RWPE1 (cell line): ENCODE results near the gene ADGRD1.

Experiments
- CTCF ChIA-PET: fragments of 350-600 bp; sonication (Branson Sonifier 250); formaldehyde crosslinking; extraction: SDS; loops from one replicate; lab custom pipeline; 2021; lab: Yijun Ruan, JAX
- POLR2A ChIA-PET: fragments of 400-600 bp; formaldehyde crosslinking; extraction: SDS; loops from one replicate; lab custom pipeline; 2020; ENCODE audit warnings: antibody characterized with exemption; ENCODE audit not compliant: low non-redundant PET; lab: Yijun Ruan, JAX
- DNase-seq: peaks from one replicate; pipeline ENCODE4 v3.0.0; 2012; ENCODE audit warnings: low spot score
- H3K27ac ChIP-seq: fragments of 450-650 bp; 2 replicates; pipeline ENCODE4 v1.5.1; 2017
- TF ChIP-seq, protein P1 (sequence below): fragments of 450-650 bp; conservative IDR thresholded peaks from 2 replicates; pipeline ENCODE4 v1.5.1; 2017; ENCODE audit warnings: low read depth, mild to moderate bottlenecking

ADGRD1 gene

DNA sequence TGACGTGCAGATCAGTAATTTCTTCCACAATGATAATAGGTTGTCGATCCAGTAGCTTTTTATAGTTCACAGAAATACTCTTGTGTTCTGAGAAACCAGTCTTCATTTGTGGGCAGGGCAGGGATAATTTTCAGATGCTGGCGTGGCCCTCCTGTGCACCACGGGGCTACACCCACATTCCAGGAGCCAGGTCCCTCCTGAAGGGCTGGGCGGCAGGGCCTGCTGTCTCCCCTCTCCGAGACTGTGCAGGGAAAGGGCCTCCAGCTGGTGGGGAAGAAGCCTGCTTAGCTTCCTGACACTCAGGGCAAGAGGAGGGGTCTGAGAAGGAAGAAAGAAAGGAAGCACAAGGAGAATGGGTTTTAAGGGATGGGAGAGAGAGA, 94.9 kb downstream of the ADGRD1 start:
- ChIA-PET POLR2A (no interaction called here), CTCF (no interaction called here)
- H3K27ac ChIP-seq, result no peak overlapping the region
- DNase-seq, result no peak
- TF ChIP-seq, protein P1, sequence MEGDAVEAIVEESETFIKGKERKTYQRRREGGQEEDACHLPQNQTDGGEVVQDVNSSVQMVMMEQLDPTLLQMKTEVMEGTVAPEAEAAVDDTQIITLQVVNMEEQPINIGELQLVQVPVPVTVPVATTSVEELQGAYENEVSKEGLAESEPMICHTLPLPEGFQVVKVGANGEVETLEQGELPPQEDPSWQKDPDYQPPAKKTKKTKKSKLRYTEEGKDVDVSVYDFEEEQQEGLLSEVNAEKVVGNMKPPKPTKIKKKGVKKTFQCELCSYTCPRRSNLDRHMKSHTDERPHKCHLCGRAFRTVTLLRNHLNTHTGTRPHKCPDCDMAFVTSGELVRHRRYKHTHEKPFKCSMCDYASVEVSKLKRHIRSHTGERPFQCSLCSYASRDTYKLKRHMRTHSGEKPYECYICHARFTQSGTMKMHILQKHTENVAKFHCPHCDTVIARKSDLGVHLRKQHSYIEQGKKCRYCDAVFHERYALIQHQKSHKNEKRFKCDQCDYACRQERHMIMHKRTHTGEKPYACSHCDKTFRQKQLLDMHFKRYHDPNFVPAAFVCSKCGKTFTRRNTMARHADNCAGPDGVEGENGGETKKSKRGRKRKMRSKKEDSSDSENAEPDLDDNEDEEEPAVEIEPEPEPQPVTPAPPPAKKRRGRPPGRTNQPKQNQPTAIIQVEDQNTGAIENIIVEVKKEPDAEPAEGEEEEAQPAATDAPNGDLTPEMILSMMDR, result no peak

DNA sequence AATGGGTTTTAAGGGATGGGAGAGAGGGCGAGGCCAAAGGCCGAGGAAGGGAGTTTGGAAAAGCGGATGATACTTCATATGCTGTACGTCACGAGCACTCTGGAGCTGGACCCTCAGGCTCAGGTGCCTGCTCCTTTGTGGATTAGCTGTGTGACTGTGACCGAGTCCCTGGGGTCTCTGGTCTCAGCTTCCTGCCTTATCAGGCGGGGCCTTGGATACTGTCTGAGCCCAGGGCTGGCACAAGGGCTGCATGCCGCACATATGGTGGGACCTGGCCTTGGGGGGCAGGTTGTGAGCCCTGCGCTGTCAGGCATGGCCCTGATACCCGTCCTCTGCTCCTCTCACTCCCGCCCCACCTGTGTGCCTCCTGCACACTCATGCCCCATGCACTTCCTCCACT, 95.3 kb downstream of the ADGRD1 start:
- no peak for DNase-seq
- ChIA-PET POLR2A (no interaction called here), CTCF (no interaction called here)
- H3K27ac ChIP-seq, result no peak overlapping the region
- TF ChIP-seq, protein P1, result no peak

DNA sequence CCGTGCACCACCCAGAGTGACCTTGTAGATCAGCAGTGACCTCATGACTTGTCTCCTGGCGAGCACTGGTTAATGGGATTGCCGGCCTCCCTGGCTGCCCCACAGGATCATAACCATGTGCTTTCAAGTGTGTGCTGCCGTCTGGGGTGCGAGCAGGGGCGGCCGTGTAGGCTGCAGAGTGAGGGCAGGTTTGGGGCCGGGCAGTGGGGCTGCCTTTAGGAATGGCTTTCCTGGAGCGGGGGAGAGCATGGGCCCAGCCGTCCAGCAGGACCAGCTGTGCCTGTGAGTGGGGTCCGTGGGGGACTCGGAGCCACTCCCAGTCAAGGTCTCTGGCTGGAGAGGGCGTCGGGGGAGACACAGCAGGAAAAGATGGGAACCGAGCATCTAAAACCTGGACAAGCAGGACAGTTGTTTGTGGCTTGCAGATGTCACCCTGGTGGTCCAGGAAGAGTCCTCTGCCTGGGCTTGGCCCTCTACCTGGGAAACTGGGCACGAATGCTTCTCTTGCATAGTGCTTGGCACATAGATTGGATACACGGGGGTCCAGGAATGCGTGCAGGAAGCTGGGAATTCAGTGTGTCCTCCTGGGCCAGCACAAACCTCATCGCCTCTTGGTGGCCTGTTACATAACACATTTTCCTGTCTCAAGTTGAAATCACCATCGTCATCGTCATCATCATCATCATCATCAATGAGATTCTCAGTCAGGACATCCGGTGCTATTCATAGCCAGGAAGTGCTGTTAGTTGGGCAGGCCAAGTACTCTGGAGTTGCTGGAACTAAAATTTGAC, 96.0 kb downstream of the ADGRD1 start:
- H3K27ac ChIP-seq, result no peak overlapping the region
- ChIA-PET CTCF (no interaction called here), POLR2A (no interaction called here)
- DNase-seq, result no peak
- TF ChIP-seq, protein P1, result no peak

DNA sequence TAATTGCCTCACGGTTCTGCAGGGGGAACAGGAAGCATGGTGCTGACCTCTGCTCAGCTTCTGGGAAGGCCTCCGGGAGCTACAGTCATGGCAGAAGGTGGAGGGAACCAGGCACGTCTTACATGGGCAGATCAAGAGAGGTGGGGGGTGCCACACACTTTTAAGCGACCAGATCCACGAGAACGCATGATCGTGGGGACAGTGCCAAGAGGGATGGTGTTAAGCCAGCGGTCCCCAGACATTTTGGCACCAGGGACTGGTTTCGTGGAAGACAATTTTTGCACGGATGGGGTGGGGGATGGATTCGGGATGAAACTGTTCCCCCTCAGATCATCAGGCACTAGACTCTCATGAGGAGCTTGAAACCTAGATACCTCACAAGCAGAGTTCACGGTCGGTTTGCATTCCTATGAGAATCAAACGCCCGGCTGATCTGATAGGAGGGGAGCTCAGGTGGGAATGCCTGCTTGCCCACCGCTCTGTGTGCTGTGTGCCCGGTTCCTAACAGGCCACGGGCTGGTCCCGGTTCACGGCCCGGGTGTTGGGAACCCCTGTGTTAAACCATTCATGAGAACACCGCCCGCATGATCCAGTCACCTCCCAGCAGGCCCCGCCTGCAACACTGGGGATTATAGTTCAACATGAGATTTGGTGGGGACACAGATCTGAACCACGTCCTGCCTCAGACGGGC, 96.9 kb downstream of the ADGRD1 start:
- POLR2A ChIA-PET, result no interaction called here
- TF ChIP-seq, protein P1, result no peak

DNA sequence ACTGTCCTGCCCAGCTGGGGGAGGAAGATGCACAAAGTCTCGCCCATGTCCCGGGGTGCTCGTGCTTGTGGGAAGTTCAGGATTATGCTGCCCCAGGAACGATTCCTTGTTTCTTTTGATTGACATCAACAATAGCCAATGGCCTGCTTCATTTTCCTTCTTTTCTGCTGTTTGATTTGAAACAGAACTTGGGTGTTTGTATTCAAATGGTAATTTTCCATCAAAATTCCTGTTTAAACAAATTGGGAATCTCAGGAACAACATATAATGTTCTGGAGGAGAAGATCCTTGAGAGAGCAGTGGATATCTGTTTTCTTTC, 97.4 kb downstream of the ADGRD1 start:
- TF ChIP-seq, protein P1, result no peak
- CTCF ChIA-PET, result no interaction called here
- DNase-seq, result no peak
- POLR2A ChIA-PET, result no interaction called here
- no peak overlapping the region for H3K27ac ChIP-seq

More for the DNA sequence above, 96.9 kb downstream of the ADGRD1 start:
- CTCF ChIA-PET, result no interaction called here
- H3K27ac ChIP-seq, result no peak overlapping the region
- no peak for DNase-seq

DNA sequence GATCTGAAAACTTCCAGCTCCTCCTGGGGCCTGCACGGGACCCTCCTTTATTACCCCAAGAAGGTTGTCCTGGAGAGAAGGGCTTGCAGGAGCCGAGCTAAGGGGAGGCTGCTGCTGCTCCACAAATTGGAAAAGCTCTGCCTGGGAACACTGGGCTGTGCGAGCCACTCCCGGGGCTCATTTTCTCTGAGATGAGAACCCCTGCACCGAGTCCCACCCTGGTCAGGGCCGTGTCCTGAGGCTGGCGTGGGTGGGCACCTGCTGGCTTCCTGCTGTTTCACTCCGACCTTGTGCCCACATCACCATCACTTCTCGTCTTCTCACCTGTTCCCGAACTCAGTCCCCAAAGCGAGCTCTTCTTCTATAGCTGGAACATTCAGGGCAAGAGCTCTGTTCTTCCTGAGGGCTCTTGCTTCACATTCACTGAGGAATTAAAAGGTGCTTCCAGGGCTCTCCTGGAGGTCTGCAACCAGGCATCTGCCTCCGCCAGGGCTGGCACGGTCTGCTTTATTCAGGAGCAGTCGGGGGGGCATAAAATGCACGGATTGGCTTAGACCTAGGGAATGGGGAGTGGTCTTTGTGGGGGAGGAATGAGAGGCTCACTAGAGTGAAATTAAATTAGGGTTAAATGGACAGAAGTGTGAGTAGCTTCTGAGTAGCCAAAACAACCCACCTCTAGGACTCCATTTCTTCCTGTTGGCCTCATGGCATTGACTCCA, 98.5 kb downstream of the ADGRD1 start:
- POLR2A ChIA-PET, result no interaction called here
- H3K27ac ChIP-seq, result no peak overlapping the region
- DNase-seq, result no peak
- CTCF ChIA-PET, result interaction anchor here (0.6 kb wide), 1 partner anchor 74 kb away, joined by 3 read pairs; no protein-coding TSS in a partner anchor
- TF ChIP-seq, protein P1, result no peak
